ENCODE results near the gene LKAAEAR1.

The LKAAEAR1 gene

GRCh38 chr20:64096535-64096934 is 12.3 kb upstream of the LKAAEAR1 start:
- H3K9ac ChIP-seq (ENCODE audit: low read length): no peak overlapping the region
- no peak overlapping the region for H3K27ac ChIP-seq (ENCODE audit: low read depth, low read length, poor library complexity, severe bottlenecking)
- peaks cover 27% of the 10 kb centered on the region for H3K4me1 ChIP-seq (ENCODE audit: insufficient read depth, low read length, severe bottlenecking)
- no peaks in the 10 kb centered on the region for H3F3A ChIP-seq (ENCODE audit: insufficient read depth, low read length)
- no peak overlapping the region for H3K4me3 ChIP-seq (ENCODE audit: low read depth, low read length, poor library complexity, severe bottlenecking)
- no peaks in the 10 kb centered on the region for H3K9me3 ChIP-seq (ENCODE audit: low read length)
- no peaks in the 10 kb centered on the region for H3K36me3 ChIP-seq (ENCODE audit: insufficient read depth, low read length)
- H3K9me2 ChIP-seq (ENCODE audit: low read depth, low read length): no peaks in the 10 kb centered on the region
- H3K79me2 ChIP-seq (ENCODE audit: insufficient read depth, low read length): no peaks in the 10 kb centered on the region
- H2AFZ ChIP-seq (ENCODE audit: low read length): no peak overlapping the region
- TF ChIP-seq EZH2 (IDR thresholded peaks at IDR 0.05; ENCODE audit: borderline replicate concordance, low read length): no peak
- TF ChIP-seq CTCF (IDR thresholded peaks at IDR 0.05; ENCODE audit: low read length): no peak
- no peaks in the 10 kb centered on the region for H4K20me1 ChIP-seq (ENCODE audit: insufficient read depth, low read length)
- H3K27me3 ChIP-seq (ENCODE audit: insufficient read depth, low read length): no peaks in the 10 kb centered on the region
- no peak overlapping the region for H3K4me2 ChIP-seq (ENCODE audit: low read length)

- Histone ChIP-seq H3K27me3 (ENCODE audit: insufficient read depth, low read length) (no peaks in the 10 kb centered on the region), H3K9me2 (ENCODE audit: low read depth, low read length) (no peaks in the 10 kb centered on the region), H3K79me2 (ENCODE audit: insufficient read depth, low read length) (no peaks in the 10 kb centered on the region), H3K4me1 (ENCODE audit: insufficient read depth, low read length, severe bottlenecking) (peaks cover 21% of the 10 kb centered on the region), H3K9ac (ENCODE audit: low read length) (no peak overlapping the region), H2AFZ (ENCODE audit: low read length) (no peak overlapping the region), H3F3A (ENCODE audit: insufficient read depth, low read length) (no peaks in the 10 kb centered on the region), H3K4me2 (ENCODE audit: low read length) (no peak overlapping the region), H3K9me3 (ENCODE audit: low read length) (no peaks in the 10 kb centered on the region), H3K4me3 (ENCODE audit: low read depth, low read length, poor library complexity, severe bottlenecking) (no peak overlapping the region), H3K36me3 (ENCODE audit: insufficient read depth, low read length) (no peaks in the 10 kb centered on the region), H4K20me1 (ENCODE audit: insufficient read depth, low read length) (no peaks in the 10 kb centered on the region), H3K27ac (ENCODE audit: low read depth, low read length, poor library complexity, severe bottlenecking) (no peak overlapping the region)
- TF ChIP-seq EZH2 (IDR thresholded peaks at IDR 0.05; ENCODE audit: borderline replicate concordance, low read length) (no peak), CTCF (IDR thresholded peaks at IDR 0.05; ENCODE audit: low read length) (no peak)
Observed at GRCh38 chr20:64095927-64096326, 11.7 kb upstream of the LKAAEAR1 start.

GRCh38 chr20:64095455-64095854 is 11.3 kb upstream of the LKAAEAR1 start:
- H3K9ac ChIP-seq (ENCODE audit: low read length): no peak overlapping the region
- TF ChIP-seq EZH2 (IDR thresholded peaks at IDR 0.05; ENCODE audit: borderline replicate concordance, low read length) (no peak), CTCF (IDR thresholded peaks at IDR 0.05; ENCODE audit: low read length) (no peak)
- no peaks in the 10 kb centered on the region for H4K20me1 ChIP-seq (ENCODE audit: insufficient read depth, low read length)
- no peaks in the 10 kb centered on the region for H3K36me3 ChIP-seq (ENCODE audit: insufficient read depth, low read length)
- no peak overlapping the region for H3K4me2 ChIP-seq (ENCODE audit: low read length)
- no peaks in the 10 kb centered on the region for H3K27me3 ChIP-seq (ENCODE audit: insufficient read depth, low read length)
- H3K9me2 ChIP-seq (ENCODE audit: low read depth, low read length): no peaks in the 10 kb centered on the region
- no peaks in the 10 kb centered on the region for H3F3A ChIP-seq (ENCODE audit: insufficient read depth, low read length)
- H3K79me2 ChIP-seq (ENCODE audit: insufficient read depth, low read length): no peaks in the 10 kb centered on the region
- H3K4me1 ChIP-seq (ENCODE audit: insufficient read depth, low read length, severe bottlenecking): peaks cover 16% of the 10 kb centered on the region
- no peak overlapping the region for H2AFZ ChIP-seq (ENCODE audit: low read length)
- H3K9me3 ChIP-seq (ENCODE audit: low read length): no peaks in the 10 kb centered on the region
- no peak overlapping the region for H3K27ac ChIP-seq (ENCODE audit: low read depth, low read length, poor library complexity, severe bottlenecking)
- no peak overlapping the region for H3K4me3 ChIP-seq (ENCODE audit: low read depth, low read length, poor library complexity, severe bottlenecking)
